WI38 (cell line): ENCODE data around the gene ITM2C.

Source experiments
- H3K4me3 ChIP-seq: 2 replicates; pipeline ENCODE4 v1.5.1; 2011; ENCODE audit warnings: low read depth, mild to moderate bottlenecking, control low read depth, low read length
- CTCF ChIP-seq: IDR thresholded peaks from 2 replicates; pipeline ENCODE4 v1.5.1; 2012; ENCODE audit warnings: low read depth, mild to moderate bottlenecking, control low read depth, low read length

ITM2C gene

GRCh38 chr2:230888824-230889400, 24.2 kb downstream of the ITM2C start:
- TF ChIP-seq CTCF = no peak
- H3K4me3 ChIP-seq = no peak overlapping the region

- H3K4me3 ChIP-seq = no peak overlapping the region
- no peak for TF ChIP-seq CTCF
Measured at GRCh38 chr2:230889911-230890601, 25.3 kb downstream of the ITM2C start.

- TF ChIP-seq CTCF = no peak
- no peak overlapping the region for H3K4me3 ChIP-seq
Measured at GRCh38 chr2:230890646-230891045, 25.9 kb downstream of the ITM2C start.

- no peak for TF ChIP-seq CTCF
- H3K4me3 ChIP-seq = no peak overlapping the region
Measured at GRCh38 chr2:230891064-230891463, 26.3 kb downstream of the ITM2C start.

GRCh38 chr2:230891509-230891908, 26.8 kb downstream of the ITM2C start:
- no peak overlapping the region for H3K4me3 ChIP-seq
- no peak for TF ChIP-seq CTCF

GRCh38 chr2:230893338-230893737, 28.6 kb downstream of the ITM2C start:
- no peak for TF ChIP-seq CTCF
- H3K4me3 ChIP-seq = no peak overlapping the region

- no peak overlapping the region for H3K4me3 ChIP-seq
- TF ChIP-seq CTCF = no peak
Measured at GRCh38 chr2:230893841-230894781, 29.4 kb downstream of the ITM2C start.
